Measurements from ENCODE around the gene FN3KRP.
A peak's percentile ranks its signal among the peaks of the same experiment; 100 is the strongest.

FN3KRP gene, protein sequence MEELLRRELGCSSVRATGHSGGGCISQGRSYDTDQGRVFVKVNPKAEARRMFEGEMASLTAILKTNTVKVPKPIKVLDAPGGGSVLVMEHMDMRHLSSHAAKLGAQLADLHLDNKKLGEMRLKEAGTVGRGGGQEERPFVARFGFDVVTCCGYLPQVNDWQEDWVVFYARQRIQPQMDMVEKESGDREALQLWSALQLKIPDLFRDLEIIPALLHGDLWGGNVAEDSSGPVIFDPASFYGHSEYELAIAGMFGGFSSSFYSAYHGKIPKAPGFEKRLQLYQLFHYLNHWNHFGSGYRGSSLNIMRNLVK

DNA sequence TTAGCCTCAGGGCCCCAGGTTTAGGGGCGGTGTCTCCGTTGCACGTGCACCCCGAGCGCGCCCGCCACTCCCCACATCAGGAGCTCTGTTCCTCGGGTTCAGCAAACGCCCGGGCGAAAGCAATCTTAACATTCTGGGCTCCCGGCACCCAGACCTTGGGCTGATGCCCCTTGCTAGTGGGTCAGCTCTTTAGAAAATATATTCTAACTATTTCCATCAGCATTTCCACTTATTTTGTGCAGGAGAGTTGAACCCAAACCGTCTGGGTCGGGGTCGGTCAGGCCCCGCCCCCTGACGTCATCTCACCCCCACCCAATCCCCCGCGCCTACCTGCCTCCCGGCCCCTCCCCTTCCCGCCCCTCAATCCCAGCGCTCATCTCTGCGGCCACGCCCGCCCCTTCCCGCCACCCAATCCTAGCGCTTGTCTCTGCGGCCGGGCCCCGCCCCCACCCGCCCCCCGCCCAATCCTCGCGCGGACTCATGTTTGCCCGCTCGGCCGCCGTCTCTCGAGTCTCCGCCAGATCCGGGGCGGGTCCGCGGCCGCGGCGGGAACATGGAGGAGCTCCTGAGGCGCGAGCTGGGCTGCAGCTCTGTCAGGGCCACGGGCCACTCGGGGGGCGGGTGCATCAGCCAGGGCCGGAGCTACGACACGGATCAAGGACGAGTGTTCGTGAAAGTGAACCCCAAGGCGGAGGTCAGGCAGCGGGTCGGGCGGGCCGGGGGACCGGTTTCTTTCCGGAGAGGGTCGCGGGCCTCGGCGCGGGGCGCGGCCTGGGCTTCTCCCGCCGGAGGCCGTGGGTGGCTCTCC is at the start of gene FN3KRP:
Gene FN3KRP, plus strand, starts transcription at position 504 of the 808 bp plus-strand sequence. Its CDS starts 50 bp downstream, at position 554.
- DNase-seq = peak; percentile 81 to 82

DNA sequence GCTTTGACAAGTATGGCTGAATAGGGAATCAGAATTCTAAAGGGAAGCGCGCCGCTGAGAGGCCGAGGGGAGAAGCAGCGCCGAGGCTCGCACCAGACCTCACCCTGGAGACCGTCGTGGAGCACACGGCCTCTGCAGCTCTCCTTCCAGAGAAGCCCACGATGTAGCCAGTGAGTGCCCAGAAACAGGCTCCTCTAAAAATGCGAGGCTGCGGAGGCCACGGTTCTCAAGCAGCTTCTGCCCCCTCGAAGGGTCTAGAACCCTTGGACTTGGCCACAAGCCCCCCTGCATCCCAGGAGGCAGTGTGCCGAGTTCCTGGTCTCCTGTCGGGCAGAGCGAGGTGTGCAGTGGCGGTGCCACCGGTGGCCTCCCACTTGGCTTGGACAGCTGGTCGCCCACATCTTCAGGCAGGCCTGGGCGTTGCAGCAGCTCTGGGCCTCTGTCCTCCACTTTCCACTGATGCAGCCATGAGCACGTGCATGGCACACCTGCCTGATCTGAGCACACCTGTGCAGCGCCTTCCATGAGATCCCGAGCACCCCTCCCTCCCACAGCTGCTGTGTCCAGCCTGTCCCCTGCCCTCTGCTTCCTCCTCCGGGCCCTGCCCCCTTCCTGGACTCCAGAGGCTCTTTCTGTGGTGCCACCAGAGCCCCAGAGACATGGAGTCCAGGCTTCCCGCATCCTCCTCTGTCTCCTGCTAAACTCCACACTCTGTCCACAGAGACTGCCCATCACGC is 49.4 kb upstream of the FN3KRP start:
- DNase-seq = no peak

DNA sequence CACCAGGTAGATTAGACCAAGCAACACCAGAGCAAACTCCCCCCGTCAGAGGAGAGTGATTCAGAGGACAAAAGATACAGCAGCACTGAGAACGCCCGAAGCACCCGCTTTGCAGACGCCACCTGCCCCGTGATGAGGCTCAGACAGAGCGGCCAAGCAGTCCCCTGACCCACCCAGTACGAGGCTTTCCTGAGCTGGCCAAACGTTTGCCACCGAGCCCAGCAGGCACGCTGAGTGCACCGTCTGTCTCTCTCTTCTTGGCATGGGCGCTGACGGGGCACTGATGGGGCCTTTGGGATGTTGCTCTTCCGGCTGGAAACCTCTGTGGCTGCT is 48.9 kb upstream of the FN3KRP start:
- DNase-seq = no peak

DNA sequence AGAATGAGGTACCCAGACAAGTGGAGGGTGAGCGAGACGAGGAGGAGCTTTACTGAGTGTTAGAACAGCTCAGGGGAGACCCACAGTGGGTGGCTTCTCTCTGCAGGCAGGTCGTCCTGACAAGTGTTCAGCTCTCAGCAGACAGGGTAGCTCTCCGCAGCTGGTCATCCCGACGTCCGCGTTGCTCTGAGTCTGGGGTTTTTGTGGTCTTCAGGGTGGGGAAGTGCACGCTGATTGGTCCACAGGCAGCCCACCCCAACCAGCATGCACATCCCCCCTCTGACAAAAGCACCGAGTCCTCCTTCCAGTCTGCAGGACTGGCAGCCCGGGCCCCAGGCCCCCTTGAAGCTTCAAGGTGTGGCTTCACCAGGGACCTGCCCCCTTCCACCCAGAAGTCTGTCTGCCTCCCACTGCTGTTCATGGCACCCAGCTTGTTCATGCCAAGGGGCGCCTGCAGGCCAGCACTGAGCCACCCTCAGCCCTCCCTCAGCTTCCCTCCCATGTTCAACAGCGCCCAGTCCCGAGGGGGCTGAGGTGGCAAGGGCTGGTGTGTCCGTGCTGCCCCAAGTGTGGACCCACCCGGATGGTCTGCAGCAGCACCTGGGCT is 48.4 kb upstream of the FN3KRP start:
- DNase-seq = no peak

DNA sequence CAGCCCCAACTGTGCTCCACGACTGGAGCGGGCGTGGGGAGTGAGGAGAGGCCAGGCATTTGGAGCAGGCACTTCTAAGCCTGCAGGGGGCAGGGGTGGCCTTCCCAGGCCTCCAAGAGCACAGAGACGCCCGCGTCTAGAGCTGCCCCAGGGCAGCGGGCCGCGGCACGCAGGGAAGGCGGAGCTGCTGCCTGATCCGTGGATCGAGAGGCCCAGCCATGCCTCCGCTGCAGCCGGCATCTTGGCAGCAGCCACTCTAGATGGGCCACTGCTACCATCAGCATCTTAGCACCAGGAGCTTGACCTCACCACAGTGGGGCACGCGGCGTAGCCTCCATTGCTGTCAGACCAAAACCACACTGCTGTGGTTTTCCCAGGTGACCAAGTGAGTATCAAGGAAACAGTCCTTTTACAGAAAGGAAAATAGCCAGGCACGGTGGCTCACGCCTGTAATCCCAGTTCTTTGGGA is 47.8 kb upstream of the FN3KRP start:
- peak in 1 of 2 donors; percentile 15 for DNase-seq

DNA sequence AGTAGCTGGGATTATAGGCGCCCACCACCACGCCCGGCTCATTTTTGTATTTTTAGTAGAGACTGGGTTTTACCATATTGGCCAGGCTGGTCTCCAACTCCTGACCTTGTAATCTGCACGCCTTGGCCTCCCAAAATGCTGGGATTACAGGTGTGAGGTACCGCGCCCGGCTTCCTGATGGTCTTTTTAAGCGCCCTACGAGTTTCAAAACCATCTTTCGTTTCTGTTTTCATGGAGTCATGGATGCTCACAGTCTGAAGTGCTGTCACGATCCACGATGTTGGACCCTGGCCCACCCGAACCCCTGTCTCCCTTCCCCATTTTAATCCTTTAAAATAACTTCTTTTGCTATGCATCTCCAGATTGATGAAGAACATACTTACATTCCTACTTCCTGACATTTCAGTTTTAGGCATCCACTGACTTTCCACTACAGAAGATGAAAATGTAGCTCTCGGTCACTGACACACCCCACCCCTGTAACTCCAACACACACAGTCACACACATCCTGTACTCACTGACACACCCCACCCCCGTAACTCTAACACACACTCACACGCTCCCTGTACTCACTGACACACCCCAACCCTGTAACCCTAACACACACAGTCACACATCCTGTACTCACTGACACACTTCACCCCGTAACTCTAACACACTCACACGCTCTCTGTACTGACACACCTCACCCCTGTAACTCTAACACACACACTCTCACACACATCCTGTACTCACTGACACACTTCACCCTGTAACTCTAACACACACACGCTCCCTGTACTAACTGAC is 45.6 kb upstream of the FN3KRP start:
- no peak for DNase-seq

DNA sequence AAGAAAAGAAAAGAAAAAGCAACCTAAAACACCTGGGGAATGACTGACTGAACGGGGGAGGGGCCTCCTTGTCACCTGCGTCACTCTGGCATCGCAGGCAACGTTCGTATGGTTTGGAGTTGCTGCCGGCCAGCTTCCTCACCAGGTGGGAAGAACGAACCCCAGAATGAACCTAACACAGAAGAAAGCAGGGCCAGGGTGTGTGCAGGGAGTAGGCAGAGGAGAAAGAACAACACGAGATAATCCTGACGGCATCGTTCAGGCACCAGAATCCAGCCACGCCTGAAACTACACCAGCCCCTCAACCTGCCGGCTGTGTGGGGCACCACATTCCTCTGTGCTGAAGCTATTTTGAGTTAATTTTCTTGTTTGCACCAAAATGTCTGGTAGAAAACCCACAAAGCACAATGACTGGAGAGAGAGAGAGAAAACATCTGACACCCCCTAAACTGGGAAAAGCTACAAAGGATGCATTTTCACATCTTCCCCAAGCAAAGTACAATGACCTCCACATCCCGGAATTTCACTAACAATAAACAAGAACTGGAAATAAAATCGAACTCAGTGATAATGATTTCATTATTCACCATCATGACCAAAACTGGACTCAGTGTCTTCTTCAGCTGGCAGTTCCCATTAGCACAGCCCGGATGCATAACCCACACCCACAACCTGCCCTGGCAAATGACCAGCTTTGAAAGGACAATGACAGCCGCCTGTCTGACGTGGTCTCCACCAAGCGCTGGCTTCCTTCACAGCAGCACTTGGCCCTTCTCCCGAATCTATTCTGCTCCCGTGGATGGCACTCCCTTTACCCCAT is 41.6 kb upstream of the FN3KRP start:
- DNase-seq = no peak

DNA sequence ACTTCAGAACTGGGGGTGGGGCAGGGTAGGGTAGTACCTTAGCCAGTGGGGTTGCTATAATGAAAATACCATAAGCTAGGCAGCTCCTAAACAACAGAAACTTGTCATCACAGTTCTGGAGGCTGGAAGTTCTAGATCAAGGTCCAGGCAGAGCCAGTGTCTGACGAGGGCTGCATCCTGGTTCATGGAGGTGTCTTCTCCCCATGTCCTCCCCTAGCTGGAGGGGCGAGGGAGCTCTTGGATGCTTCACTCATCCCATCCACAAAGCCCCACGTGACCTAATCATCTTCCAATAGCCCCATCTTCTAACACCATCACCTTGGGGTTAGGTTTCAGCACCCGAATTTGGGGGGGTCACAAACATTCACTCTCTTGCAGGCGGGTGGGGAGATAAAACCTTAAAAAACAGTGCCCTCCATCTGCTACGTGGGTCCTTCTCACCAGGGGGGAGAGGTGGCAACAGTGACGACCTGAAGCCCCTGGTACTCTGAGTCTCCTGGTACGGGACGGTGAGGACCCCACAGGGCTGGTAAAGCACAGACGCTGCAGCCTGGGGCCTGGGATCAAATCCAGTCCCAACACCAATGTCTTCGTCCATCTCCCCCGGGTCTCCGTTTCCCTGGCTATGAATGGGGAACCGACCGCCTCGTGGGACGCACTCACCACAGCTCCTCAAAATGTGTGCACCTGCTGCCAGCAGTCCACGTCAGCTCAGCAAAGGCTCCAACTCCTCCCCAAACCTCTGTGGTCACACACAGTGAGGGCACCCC is 40.8 kb upstream of the FN3KRP start:
- no peak for DNase-seq

DNA sequence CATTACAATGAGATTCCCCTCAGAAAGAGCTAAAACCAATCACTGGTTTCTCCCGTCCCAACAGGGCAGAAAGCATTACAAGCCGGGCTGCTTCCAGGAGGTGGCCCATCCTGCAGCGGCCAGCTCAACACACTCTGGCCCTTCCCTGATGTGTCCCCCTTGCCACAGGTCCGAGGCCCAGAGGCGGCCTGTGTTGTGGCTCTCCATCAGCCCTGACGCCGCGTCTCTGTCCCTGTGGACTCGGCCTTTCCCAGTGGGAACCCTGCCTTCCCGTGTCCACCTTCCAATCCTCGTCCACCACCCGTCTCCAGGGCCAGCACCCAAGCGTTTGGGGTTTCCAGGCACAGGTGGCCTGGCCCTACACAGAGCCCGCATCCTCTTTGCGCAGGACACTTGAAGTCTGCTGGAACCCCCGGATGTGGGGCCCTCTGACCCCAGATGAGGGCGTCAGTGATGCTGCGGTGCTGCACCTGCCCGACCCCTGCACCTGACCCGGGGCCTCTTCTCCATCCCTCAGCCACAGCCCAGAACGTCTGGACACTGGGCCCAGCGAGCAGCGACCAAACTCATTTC is 39.1 kb upstream of the FN3KRP start:
- no peak for DNase-seq

DNA sequence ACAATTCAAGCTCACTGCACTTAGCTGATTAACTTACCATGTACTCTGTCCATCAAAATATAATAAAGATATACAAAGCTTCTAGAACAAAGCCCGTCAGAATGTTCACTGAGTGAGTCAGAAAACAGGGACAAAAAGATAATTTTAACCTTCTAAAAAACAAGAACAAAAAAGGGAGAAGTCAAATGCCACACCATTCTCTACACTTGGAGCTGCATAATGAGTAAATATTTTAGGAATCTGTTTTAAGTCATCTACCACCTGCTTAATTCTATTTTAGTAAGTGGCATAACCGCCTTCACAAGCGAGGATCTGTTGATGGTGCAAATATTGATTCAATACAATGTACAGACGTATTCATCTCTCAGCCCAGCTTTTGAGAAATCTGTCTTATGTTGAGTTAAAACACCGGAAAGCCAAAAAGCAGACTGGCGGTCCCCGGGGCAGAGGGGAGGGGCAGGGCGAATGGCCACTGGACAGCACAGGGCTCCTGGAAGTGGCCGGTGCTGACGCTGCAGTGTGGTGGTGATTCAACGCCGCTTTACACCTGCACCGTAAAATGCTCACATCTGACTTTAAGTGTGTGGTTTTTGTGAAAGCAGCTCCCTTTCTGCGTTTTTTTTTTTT is 38.1 kb upstream of the FN3KRP start:
- DNase-seq = no peak

DNA sequence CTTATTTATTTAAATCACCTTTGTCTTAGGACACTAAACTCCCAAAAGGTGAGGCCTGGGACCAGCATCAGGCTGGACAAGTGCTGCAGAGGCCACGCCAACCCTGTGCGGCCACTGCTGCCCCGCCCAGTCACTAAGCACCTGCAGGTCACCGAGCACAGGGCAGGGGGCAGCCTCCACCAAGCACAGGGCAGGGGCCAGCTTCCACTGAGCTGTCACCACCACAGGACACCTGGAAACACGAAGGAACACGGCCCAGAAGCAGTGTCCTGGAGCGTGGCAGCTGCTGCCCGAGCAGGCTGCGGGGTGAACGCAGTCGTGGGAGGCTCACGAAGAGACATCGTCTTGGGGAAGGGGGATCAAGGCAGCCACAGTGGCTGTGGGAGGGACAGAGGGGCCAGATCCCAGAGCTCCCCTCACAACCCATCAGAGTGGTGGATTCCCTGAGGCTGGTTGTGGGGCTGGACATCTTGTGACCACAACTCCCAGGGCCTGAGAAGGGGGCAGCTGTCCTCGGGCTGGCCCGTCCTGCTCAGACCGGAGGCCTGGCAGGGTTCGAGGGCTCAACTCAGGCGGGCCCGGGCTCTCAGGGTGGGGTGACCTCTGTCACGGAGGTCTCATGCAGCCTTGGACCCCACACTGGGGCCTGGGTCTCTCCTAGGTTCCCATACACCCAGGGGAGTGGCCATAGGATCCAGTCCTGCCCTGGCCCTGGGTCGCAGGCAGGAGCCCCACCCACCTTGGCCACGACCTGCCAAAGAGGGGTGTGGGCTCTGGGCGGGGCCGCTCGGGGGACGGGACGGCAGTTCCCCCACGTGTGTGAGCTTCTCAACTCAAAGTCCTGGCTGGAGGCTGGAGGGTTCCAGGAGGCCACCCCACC is 36.7 kb upstream of the FN3KRP start:
- DNase-seq = no peak

DNA sequence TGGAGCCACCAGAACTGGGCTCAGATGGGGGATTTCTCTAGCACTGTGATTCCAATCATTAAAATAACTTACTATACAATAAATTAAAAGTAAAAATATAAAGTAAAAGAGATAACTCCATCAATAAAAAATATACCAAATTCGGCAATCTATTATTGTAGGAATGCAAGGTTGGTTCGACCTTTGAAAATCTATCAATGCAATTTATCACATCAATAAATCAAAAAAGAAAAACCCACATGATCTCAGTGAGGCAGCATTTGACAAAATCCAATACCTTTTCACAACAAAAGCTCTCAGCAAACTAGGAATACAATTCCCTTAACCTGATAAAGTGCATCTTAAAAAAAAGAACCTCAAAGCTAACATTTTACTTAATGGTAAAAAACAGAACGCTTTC is 35.0 kb upstream of the FN3KRP start:
- DNase-seq = no peak

DNA sequence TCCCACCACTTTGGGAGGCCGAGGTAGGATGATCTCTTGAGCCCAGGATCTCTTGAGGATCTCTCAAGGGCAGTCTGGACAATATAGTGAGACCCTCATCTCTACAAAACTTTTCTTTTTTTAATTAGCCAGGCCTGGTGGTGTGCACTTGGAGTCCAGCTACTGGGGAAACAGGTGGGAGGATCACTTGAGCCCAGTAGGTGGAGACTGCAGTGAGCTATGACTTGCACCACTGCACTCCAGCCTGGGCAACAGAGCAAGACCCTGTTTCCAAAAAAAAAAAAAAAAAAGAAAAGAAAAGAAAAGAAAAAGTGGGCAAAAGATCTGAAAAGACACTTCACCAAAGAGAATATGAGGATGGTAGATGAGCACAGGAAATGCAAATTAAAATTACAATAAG is 33.0 kb upstream of the FN3KRP start:
- DNase-seq = no peak

DNA sequence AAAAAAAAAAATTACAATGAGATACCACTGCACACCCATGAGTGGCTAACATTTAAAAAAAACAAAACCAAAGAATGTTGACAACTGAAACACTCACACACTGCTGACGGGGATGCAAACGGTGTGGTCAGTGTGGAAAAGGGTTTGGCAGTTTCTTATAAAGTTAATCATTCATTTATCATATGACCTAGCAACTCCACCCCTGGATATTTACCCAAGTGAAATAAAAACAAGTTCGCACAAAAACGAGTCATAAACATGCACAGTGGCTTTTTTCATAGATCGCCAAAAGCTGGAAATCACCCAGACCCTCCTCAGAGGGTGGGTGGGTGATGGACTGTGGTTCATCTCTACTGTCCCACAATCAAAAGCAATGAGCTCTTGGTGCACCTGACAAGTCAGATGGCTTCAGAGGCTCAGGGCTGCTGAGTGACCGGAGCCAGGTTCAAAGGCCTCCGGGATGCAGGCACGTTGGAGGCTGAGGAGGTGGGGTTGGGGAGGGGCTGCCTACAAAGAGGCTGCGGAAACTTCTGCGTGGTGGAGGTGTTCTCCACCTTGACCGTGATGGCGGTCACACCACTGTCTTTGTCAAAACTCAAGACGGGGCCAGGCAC is 32.2 kb upstream of the FN3KRP start:
- DNase-seq = no peak

DNA sequence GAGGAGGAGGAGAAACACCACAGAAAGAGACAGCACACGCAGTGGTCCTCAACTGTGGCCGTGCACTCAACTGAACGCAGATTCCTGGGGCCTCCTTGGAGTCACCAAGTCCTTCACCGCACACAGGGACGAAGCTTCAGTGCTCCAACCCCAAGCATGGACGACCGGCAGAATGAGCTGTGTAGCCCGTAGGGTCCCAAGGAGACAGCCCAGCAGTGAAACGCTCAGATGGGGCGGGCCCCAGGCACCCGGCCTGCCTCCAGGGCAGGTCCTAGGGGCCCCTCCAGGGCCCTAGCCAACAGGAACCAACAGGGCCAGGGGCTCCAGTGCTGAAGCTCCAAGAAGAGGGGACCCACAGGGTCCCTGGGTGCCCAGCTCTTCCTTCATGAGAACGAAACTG is 31.2 kb upstream of the FN3KRP start:
- DNase-seq = no peak

DNA sequence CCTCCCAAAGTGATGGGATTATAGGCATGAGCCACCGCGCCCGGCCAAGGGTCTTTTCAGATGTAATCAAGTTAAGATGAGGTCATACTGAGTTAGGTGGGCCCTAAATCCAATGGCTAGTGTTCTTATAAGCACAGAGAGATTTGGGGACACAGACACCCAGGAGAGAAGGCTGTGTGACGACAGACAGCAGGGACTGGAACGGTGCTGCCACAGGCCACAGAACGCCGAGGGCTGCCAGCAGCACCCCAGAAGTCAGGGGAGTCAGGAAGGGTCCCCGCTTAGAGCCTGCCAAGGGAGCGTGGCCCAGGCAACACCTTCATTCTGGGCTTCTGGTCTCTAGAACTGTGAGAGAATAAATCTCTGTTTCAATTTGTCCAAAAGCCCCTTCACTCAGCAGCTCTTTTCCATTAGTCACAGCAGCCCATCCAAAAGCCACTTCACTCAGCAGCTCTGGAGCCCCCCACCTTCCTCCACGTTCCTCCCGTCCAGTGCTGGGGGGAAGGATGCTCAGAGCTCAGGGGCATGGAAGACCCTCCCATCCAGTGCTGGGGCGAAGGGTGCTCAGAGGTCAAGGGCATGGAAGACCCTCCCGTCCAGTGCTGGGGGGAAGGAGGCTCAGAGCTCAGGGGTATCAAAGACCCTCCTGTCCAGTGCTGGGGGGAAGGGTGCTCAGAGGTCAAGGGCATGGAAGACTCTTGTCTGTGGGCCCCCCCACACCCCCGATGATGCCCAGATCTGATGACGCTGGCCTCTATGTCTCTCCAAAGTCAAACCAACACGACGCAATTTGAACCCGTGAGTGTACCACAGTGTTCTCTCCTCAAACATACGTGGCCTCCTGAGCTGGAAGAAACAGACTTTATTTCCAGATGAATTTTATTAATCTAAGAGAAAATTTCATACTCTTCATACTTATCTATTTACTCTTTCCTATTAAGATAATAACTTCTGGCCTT is 29.9 kb upstream of the FN3KRP start:
- DNase-seq = no peak

DNA sequence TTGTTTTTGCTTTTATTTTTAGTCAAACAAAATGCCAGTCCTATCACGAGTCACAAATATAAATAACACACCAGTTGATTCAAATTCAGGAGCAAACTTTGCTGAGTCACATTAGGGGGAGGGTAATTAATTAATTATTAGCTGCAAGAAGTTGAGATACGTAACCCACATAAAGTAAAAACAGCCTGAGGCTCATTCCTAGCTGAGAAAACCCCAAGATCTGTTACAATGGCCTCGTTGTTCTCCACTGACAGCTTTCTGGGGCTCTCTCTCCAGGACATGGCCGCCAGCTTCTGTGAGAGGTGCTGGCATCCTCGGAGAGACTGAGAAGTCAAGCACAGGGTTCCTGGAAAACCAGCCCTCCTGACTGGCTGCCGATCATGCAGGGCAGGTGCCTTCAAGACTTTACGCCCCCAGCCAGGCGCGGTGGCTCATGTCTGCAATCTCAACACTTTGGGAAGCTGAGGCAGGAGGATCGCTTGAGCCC is 29.1 kb upstream of the FN3KRP start:
- no peak for DNase-seq
